ENCODE data around the gene LTB. TPM values are rescaled to one million over a fixed set of nuclear protein-coding genes. Genes with fewer than 3 reads are reported as not detected.
A peak's percentile ranks its signal among the peaks of the same experiment; 100 is the strongest.

Gene LTB
- total and polyA plus RNA-seq, 2 donors (not counting 3 experiments of a cell fraction or from before 2014, with no cell fraction given), result 1.2 to 2.1 TPM

GRCh38 chr6:31559958-31560696 is 22.1 kb downstream of the LTB start:
- CTCF ChIA-PET, result interaction anchor here (0.7 to 31.0 kb wide), 4 partner anchors 9 to 29 kb away, joined by 3 to 1517 read pairs (median 18); partner anchors contain the start of genes LST1, LTB, NCR3 and NFKBIL1
- dilution Hi-C loops (cut with MboI; ENCODE audit: extremely low pct_ligation_motif_present, low sequenced_read_pairs), result no loop called here
- FAIRE-seq, result peak; percentile 95

More at GRCh38 chr6:31559958-31560696, 22.1 kb downstream of the LTB start:
- Histone ChIP-seq H3K27ac (ENCODE audit: insufficient read depth, low read depth, low read length) (peak overlapping the region; percentile 98), H3K36me3 (ENCODE audit: control insufficient read depth in 2 of 2, extremely low read depth in 1 of 2, insufficient read depth in 2 of 2, low read length in 2 of 2) (peaks cover 2 to 10% of the 10 kb centered on the region in 2 experiments), H4K20me1 (replicated peaks; ENCODE audit: control insufficient read depth, extremely low read depth, insufficient read depth, low read length) (no peaks in the 10 kb centered on the region), H3K4me2 (ENCODE audit: insufficient read depth, low read length) (peak overlapping the region; percentile 90), H3K9me1 (replicated peaks; ENCODE audit: control insufficient read depth, extremely low read depth, insufficient read depth, low read length) (no peaks in the 10 kb centered on the region), H3K4me3 (replicated peaks in 1 of 3; ENCODE audit: insufficient read depth in 1 of 3, low read depth in 1 of 3, low read length in 3 of 3) (peak overlapping the region in 1 of 3 experiments; percentile 29), H3K27me3 (ENCODE audit: control insufficient read depth in 2 of 2, insufficient read depth in 2 of 2, low read length in 2 of 2) (no peaks in the 10 kb centered on the region), H3K9ac (replicated peaks; ENCODE audit: extremely low read depth, insufficient read depth, low read length) (peak overlapping the region; percentile 82), H2AFZ (ENCODE audit: low read depth, low read length) (no peak overlapping the region), H3K4me1 (ENCODE audit: control insufficient read depth, extremely low read depth, insufficient read depth, low read length) (peaks cover 69% of the 10 kb centered on the region), H3K9me3 (replicated peaks; ENCODE audit: control insufficient read depth, insufficient read depth, low read length) (no peaks in the 10 kb centered on the region), H3K79me2 (ENCODE audit: control insufficient read depth, insufficient read depth, low read length) (peaks cover 7% of the 10 kb centered on the region)
- no TSS peak for BruUV-seq (replicated peaks)
- intact Hi-C loops (cut with micrococcal nuclease), result loop anchor here (1.0 kb wide), 4 partner anchors 9 to 34 kb away; partner anchors contain the start of gene NFKBIL1
- peak; percentile 99 for DNase-seq (ENCODE audit: low read depth, low spot score)
- TF ChIP-seq CTCF (IDR thresholded peaks at IDR 0.05; ENCODE audit: extremely low read depth in 1 of 2, insufficient read depth in 1 of 2, low read depth in 1 of 2, low read length in 2 of 2) (no peak), MYC (IDR thresholded peaks at IDR 0.05; ENCODE audit: low read depth, low read length) (peak; percentile 37), JUN (IDR thresholded peaks at IDR 0.05; ENCODE audit: borderline replicate concordance, insufficient read depth, insufficient read length, low read depth) (peak; percentile 94), POLR2AphosphoS5 (IDR thresholded peaks at IDR 0.05; ENCODE audit: insufficient read depth, low read depth, low read length) (peak; percentile 97), EZH2 (IDR thresholded peaks at IDR 0.05; ENCODE audit: borderline replicate concordance, low read depth, low read length, severe bottlenecking) (no peak), FOS (IDR thresholded peaks at IDR 0.05; ENCODE audit: borderline replicate concordance, insufficient read depth, low read length) (peak; percentile 97), MAX (IDR thresholded peaks at IDR 0.05; ENCODE audit: insufficient read depth, insufficient read length) (peak; percentile 34), POLR2A (IDR thresholded peaks at IDR 0.05; ENCODE audit: low read depth, low read length) (peak; percentile 71), GATA2 (IDR thresholded peaks at IDR 0.05; ENCODE audit: insufficient read depth, insufficient read length, low read depth, low read length) (peak; percentile 95)
- POLR2A ChIA-PET, result interaction anchor here (0.5 to 0.9 kb wide), 3 partner anchors 20 to 267 kb away, joined by 3 to 8 read pairs (median 5); partner anchors contain the start of gene HSPA1B
